ENCODE results near the gene MPC1L.
"Not testable (repeated sequence)": the region's sequence is repeated elsewhere in the genome, so short reads cannot be mapped to it uniquely, and the experiment has no call there.

Gene MPC1L

DNA sequence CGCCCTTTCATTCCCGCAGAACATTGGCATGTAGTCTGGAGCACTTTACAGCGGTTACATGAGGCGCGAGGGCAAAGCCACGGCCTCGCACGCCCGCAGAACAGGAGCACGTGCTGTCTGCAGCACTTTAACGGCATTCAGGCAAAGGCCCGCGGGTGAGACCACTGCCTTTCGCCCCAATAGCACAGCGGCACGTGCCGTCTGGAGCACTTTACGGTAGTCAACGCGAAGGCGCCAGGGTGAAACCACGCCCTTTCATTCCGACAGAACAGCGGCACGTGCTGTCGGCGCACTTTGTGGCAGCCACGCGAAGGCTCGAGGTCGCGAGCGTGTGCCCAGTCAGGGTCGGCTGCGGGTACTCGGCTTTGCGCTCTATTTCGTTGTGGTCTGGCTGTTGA, at the start of gene MPC1L:
Gene MPC1L (plus strand): TSS at position 290 of the 398 bp plus-strand sequence. CDS start 138 bp downstream, outside the sequence.
- DNase-seq: no peak

DNA sequence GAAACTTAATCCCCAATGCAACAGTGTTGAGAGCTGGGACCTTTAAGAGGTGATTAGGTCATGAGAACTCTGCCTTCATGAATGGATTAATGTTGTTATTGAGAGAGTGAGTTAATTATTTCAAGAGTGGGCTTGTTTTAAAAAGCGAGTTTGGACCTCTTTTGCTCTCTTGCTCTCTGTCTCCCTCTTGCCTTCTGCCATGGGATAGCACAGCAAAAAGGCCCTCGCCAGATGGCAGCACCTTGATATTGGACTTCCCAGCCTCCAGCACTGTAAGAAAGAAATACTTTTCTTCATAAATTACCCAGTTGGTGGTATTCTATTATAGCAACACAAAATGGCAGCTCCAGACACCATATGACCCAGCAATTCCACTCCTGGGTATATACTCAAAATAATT, 49.5 kb upstream of the MPC1L start:
- no peak for DNase-seq

DNA sequence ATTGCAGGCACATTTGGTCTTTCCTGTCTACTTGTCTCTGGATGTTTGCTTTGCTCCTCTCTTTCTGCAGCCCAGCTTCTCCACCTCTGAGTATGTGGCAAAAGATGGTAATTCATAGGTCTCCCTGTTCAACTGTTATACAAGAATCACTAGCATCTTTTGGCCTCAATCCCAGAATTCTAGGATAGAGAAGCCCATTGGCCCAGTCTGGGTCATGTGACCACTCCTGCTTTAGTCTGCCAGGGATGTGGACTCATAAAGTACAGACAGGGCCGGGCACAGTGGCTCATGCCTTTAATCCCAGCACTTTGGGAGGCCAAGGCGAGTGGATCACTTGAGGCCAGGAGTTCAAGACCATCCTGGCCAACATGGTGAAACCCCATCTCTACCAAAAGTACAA, 47.8 kb upstream of the MPC1L start:
- DNase-seq: not testable (repeated sequence)

DNA sequence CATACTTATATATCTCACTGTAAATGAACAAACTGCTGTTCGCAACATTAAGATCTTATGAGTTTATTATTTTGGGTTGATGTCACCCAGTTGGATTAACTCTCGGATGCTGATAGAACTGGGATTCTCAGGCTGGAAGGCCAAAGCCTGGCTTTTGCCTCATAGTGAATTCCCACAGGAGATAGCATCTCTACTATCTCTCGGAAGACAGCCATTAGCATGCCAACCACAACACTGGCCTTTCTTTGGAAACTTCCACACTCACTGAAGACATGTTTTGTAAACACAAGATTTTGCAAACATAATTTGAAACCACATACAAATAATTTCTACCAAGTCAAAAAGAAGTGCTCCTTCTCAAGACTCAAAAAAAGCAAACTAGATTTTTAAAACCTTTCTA, 46.9 kb upstream of the MPC1L start:
- DNase-seq: no peak

DNA sequence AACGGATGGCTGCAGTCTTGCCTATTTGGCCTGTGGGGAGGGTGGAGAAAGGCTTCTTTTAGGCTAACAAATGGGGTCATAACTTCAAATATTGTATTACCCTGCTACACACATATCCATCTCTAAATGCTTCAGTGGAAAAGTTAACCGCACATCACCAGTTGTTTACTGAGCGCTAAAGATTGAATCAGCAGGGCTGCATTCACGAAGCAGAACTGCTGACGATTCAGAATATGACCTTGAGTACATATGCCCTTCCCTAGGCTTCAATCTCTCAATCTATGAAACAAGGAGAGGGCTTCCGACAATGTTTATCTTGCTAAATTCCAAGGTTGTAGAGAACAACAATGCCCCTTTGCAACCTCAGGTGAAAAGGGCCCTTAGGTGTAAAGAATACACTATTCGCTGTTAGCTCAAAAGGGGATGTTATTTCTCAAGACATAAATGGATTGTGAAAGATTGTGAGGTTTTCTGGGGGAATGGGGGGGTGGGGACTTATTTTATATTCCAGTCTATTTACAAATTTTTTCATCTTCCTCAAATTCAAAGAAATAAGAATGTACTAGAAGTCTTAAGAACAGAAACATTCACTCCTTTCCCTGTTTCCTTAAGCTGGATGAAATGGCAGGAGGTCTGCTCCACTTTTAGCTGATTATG, 45.1 kb upstream of the MPC1L start:
- no peak for DNase-seq

DNA sequence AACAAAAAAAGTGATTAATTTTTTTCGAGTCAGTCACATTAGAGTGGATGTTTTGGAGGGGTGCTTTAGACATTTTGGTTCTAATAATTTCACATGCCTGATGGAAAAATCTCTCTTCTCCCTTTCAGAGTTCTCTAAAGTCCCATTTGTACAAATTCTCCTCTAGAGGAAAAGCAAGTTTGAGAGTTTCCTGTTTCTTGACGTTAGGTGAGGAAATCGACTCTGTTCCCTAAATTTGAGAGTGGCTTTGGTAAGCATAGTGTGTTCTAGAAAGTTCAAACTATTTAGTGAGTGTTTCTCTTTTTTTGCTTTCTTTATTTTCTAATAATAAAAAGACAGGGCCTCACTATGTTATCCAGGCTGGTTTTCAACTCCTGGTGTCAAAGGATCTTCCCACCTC, 44.1 kb upstream of the MPC1L start:
- no peak for DNase-seq

DNA sequence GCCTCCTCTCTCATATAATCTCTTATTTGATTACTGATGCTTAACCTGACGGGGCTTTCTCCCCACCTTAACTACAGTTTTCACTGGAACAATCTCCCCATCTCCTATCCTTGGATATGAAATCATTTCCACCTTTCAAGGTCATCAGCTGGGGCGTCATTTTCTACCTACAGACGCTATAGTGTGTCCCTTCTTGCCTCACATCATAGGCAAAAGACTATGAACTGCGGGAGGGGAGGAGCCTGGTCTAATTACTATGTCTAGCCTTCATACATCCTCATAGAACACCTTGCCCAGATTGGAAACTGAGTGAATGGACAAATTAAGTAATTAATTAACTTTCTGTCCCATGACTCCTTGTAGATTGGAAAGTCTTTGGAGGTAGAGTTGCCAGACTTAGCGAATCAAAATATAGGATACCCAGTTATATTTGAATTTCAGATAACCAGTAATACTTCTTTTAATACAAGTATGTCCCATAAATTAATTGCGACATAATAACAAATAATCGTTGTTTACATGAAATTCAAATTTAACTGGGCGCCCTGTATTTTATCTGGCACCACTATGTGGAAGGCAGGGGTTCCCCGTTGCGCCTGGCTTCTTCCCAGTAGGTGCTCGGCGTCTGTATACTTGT, 43.2 kb upstream of the MPC1L start:
- DNase-seq: no peak

DNA sequence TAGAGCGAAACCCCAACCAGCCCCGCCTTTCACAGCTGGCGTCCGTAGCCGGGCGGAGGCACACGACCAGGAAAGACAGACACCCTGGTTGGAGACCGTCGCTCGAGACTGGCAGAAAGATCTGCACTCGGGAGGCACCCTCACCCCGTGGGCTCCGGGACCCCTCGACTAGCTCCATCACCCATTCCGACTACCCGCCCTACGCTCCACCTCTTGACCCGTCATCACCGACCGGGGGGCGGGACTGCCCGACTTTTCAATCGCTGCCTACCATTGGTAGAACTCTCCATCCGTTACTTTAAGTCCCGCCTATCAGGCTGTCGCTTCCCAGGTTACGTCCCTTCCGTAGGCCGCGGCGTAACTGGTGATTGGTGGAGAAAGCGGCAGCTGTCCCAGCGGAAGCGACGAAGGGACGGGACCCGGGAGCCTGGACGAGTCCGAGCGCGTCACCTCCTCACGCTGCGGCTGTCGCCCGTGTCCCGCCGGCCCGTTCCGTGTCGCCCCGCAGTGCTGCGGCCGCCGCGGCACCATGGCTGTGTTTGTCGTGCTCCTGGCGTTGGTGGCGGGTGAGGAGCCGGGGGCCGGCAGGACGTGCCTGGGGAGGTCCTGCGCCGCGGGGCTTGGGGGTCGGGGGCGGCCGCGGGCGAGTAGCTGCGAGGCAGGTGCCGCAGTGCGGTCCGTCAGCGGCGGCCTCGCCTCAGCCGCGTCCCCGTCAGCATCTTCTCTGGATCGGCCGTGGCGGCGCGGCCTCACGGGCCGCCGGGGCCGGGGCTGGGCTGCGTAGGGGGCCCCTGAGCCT, 42.5 kb upstream of the MPC1L start, which contains the start of gene ATP6AP2:
Gene ATP6AP2 (plus strand): TSS at position 434 of the 799 bp plus-strand sequence. CDS start 96 bp downstream, at position 530.
- DNase-seq: peak; percentile 86

DNA sequence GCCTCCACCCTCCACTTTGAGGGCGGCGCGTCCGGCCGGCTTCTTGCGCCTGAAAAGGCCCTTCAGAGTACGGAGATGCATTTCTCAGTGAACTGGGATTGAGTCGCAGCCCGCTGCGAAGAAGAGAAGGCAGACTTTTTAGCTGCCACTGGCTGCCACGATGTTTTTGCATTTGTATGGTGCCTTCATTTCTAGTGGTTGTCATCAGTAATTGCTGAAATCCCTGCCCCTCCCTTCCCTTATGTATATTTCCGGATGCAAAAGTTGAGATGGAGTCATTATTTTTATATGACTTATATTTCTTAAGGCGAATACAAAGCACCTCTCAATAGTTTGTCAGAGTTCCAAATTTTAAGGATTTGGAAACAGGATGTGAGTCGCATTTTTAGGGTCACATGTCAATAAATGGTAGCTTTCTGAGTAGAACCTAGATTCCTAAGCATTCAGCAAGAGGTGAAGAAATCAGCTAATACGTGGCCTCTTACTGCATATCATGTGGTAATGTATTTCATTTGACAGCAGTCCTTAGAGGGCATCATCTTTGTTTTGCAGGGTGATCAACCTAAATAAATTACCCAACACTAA, 41.8 kb upstream of the MPC1L start:
- DNase-seq: no peak

DNA sequence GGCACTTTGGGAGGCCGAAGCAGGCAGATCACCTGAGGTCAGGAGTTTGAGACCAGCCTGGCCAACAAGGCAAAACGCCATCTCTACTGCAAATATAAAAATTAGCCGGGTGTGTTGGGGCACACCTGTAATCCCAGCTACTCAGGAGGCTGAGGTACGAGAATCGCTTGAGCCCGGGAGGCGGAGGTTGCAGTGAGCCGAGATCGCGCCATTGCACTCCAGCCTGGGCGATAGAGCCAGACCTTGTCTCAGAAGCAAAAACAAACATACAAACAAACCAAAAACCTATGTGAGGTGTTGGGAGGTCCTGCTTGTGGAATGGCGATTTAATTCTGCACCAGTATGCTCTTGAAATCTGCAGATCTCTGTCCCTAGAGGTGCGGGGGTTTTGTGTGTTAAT, 41.0 kb upstream of the MPC1L start:
- not testable (repeated sequence) for DNase-seq

DNA sequence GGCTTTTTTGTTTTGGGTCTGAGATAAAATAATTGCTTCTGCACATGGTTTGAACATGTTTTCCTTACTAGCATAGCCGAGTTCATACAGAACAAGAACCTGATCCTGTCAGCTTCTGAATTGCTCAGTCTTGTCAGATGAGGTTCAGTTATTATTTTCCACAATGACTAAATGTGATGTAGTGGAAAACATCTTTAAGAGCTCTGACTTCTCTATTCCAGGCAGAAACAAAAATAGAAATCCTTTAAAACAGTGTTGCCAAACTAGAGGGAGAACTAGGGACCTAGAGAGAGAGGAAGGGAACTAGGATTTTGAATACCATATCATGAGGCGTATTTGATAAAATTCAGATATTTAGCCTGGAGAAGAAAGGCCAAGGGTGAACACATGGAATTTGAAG, 40.4 kb upstream of the MPC1L start:
- DNase-seq: no peak

DNA sequence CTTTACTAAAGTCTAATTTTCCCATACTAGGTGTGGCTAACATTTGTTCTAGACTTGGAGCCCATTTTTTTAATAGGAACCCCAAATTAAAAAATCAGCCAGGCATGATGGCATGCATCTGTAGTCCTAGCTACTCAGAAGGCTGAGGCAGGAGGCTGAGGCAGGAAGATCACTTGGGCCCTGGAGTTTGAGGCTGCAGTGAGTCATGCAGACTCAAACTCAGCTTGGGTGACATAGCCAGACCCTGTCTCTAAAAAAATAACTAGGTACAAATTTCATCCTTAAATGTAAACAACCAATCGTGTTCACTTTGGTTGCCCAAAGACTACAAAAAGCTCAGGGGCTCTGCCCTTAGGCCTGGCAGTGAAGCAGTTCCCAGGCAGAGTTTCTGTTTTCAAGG, 35.6 kb upstream of the MPC1L start:
- DNase-seq: not testable (repeated sequence)

DNA sequence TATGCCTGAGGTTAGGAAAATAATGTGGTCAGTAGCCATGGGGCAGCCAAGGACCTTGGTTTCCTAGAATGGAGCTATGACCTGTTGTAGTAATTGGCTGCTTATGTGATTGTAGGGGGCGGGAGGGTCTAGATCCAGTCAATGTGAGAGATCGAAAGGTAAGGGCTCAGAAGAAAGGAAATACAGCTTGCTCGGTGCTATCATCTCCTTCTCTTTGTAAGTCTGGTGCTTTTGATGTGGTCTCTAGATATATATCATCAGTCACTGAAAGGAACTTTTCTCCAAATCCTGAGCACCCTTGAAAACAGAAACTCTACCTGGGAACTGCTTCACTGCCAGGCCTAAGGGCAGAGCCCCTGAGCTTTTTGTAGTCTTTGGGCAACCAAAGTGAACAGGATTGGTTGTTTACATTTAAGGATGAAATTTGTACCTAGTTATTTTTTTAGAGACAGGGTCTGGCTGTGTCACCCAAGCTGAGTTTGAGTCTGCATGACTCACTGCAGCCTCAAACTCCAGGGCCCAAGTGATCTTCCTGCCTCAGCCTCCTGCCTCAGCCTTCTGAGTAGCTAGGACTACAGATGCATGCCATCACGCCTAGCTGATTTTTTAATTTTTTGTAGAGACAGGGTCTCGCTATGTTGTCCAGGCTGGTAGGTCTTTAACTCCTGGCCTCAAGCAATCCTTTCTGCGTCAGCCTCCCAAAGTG, 33.5 kb upstream of the MPC1L start:
- DNase-seq: not testable (repeated sequence)

DNA sequence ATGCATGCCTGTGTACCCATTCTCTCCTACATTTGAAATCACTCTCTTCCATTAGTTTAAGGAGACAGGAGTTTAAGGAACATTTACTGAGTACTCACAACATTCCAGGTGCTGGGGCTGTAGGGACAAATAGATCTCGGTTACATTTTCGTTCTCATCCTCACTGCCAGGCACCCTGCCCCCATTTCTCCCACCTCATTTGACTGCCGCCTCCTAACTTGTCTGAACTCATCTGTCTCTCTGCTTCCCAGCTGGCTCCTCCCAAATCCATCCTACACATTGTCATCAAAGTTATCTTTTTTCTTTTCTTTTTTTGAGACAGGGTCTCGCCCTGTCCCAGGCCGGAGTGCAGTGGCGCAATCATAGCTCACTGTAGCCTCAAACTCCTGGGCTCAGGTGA, 19.8 kb upstream of the MPC1L start:
- no peak for DNase-seq

DNA sequence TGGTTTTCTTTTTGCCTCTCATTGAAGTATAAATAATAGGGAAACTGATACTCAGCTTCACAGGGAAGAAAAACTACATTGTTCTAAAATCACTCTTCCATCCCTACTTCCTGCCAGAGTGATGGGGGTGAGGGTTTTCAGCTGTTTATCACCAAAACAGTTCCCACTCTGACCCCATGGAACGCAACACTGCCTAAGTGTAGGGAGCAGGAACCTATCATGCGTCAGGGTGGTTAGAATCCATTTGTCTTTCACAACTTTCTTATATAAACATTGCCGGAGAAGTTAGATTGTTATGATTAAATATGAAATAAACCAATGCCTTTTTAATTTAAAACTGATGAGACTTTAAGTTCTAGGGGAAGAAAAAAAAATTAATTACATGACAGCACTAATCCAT, 15.8 kb upstream of the MPC1L start:
- no peak for DNase-seq

DNA sequence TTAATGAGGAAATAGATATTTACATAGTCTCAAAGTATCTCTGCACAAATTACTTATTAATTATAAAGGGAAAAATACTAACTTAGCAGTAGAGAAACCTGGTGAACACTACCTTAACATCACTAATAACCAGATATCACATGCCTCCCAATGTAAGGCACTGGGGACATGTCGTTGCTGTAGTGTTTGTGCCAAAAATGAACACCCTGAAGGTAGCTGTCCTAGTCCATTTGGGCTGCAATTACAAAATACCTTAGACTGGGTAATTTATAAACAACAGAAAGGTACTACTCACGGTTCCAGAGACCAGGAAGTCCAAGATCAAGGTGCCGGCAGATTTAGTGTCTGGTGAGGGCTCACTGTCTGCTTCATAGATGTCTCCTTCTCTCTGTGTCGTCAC, 10.7 kb upstream of the MPC1L start:
- no peak for DNase-seq

DNA sequence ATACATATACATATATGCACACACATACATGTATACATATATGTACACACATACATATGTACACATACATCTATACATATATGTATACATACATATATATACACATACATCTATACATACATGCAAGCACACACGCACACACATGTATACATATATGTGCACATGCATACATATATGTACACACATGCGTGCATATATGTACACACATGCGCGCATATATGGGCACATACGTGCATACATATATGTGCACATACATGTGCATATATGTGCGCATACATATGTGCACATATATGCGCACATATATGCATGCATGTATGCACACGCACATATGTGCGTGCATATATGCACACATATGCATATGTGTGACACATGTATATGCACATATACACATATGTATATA, 7.3 kb upstream of the MPC1L start:
- DNase-seq: no peak

DNA sequence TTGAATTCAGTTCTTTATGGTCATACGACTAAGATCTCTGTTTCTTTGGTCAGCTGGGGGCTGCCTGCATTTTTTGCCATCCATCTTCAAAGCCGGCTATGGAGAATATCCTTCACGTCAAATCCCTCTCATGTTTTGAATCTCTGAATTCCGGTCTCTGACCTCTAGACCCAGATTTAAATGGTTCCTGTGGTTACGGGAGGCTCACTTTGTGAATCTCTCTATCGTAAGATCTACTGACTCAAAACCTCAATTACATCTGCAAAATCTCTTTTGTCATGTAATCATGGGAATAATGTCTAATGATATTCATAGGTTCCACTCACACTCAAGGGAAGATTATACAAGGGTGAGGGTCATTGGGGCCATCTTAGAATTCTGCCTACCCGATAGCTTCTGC, 5.7 kb upstream of the MPC1L start:
- no peak for DNase-seq

DNA sequence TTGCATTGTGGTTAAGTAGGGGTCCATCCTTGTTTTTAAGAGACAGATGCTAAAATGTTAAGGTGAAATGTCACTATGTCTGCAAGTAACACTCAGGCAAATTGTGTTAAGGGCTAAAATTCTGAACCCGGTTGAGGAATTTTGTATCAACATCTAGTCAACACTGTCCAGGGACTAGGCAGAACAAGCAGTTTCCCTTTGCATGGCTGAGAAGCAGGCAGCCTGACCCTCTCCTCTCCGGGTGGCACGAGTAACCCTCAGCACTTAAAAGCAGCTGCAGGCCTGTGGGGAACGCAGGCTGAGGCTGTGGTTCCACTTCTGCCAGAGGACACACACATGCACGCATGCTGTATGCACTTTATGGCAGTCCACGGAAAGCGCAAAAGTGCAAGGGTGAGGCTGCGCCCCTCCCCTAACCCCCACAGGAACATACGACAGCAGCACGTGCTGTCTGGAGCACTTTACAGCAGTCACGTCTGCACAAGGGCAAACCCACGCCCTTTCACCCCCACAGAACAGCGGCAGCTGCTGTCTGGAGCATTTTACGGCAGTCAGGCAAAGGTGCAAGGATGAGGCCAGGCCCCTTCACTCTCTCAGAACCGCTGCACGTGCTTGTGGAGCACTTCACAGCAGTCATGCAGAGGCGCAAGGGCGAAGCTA, 619 bp upstream of the MPC1L start:
- no peak for DNase-seq

DNA sequence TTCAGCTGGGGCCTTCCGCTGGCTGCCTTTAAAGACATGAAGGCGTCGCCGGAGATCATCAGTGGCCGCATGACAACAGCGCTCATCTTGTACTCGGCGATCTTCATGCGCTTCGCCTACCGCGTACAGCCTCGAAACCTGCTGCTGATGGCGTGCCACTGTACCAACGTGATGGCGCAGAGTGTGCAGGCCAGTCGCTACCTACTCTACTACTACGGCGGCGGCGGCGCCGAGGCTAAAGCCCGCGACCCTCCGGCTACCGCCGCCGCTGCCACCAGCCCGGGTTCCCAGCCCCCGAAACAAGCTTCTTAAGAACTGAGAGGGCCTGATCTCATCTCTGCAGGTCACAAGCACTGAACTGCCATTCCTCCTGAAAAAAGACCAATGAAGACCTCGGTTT, 437 bp downstream of the MPC1L start:
- DNase-seq: no peak

DNA sequence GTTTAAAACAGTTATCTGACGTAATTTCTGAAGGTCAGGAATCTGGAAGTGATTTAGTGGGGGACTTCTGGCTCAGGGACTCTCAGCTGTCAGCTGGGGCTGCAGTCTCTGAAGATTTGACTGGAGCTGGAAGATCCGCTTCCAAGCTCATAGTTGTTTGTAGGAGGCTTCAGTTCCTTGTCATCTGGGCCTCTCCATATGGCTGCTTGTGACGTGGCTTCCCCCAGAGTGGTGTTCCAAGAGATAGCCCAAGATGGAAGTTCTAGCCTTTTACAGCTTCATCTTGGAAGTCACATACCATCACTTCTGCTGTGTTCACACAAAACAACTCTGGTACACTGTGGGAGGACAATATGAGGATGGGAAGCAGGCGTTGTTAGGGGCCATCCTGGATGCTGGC, 2.1 kb downstream of the MPC1L start:
- no peak for DNase-seq

DNA sequence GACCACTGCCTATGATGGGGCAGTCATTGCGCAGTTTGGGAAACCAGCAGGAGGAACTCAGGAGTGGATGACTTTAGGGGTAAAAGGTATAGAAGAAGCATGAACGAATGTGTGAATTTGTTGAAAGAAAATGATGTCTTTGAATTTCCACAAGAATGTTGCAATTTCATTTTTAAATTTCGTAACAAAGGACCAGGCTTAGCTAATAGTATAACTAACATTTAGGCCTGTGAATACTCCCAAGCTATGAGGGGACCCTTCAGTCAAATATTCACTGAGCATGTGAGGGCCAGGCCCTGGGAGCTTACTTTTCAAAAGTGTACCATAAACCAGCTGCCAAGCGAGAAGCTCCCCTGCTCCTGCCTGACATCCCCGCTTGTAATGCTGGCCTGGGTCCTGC, 5.3 kb downstream of the MPC1L start:
- no peak for DNase-seq
